Epidermal melanocyte (primary cell): ENCODE data around the gene PINK1.

ENCODE experiments used
- DNase-seq: peaks from one replicate; pipeline ENCODE4 v3.0.0; 2011; ENCODE audit warnings: low spot score; ENCODE audit not compliant: insufficient read length

The PINK1 gene

DNA sequence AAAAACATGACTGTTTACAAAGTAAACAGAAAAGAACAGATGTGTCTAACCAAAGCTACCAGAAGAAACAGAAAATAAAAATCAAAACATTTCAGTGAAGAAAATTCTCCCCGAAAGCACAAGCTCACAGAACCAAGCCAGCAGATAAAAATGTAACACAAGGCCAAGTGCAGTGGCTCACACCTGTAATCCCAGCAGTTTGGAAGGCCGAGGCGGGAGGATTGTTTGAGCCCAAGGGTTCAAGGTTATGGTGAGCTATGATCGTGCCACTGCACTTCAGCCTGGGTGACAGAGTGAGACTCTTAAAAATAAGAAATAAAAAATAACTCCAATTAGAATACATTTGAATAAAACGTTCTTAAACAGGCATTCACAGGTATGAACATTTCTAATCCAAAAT, 47.0 kb downstream of the PINK1 start:
- DNase-seq, result no peak

DNA sequence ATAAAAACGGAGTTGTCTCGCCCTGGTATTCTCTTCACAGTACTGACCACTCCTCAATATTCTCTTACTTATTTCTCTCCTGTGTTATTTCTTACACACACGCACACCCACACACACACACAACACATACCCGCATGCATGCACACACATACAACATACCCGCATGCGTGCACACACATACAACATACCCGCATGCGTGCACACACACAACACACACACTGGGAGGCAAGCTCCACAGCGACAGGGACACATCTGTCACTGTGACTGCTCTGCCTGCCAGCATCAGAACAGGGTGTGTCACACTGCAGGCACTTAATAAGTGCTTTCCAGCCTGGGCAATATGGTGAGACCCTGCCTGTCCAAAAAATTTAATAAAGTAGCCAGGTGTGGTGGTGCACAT, 48.7 kb downstream of the PINK1 start:
- no peak for DNase-seq

DNA sequence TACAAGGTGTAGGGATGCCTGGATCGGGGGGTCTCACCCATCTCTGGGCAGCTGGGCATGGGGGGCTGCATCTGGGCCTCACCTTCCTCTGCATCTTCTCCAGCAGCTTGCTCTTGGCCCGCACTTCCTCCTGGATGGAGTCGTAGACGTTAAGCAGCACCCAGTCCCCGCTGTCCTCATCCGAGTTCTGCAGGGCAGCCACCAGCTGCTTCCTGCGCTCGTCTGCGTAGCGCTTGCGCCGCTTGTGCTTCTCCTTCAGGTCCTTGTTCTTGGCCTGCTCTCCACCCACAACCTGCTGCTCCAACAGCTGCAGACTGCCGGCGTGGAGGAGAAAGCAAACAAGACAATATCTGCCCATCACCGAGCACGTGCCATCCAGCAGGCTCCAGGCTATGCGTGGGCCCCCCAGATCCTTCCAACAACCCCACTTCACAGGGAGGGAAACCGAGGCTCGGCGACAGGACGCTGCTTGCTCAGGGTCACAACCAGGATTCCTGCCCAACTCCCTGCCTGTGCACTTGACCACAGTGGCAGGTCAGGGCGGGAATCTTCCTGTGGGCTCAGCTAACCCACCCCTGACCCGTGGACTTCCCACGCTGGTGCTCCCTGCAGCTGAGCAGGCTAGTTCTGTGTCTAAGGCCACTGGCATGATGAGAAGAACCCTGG, 49.4 kb downstream of the PINK1 start:
- DNase-seq, result no peak

DNA sequence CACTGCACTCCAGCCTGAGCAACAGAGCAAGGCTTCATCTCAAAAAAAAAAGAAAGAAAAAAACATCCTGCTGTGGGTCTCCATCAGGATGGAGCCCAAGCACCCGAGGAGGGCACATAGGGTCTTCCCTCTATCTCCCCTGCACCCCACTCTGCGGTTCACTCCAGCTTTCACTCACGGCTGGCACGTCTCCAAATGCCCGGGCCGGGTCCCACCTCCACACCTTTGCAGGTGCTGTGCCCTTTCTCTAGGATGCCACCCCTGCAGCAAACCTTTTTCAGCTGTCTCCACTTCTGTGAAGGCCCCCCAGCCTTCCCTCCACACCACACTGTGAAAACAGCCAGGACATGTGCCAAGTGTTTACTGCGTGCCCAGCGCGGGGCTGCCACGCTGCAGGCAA, 50.4 kb downstream of the PINK1 start:
- DNase-seq, result no peak

DNA sequence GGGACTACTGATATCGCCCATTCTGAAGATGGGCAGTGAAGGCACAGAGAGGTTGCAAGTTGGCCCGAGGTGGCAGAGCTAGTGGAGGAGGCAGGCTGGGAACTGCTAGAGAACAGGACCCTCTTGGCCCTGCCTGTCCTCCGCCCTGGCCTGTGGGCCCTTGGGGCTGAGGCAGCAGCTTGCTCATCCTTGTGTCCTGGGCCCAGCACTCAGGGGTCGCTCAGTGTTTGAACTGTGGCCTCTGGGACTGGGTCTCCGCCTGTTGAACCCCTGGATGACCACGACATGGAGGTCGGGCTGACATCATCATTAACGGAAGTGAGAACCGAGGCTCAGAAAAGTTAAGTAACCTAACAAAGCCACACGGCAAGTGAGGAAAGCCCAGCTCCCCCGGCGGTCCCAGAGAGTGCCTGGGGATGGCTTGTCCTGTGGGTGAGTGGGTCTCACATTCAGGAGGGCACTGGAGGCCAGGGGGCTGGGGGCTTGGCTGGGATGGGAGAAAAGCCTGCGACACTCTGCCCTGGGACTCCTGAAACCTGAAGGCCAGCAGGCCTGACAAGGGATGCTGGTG, 50.9 kb downstream of the PINK1 start:
- DNase-seq, result no peak

DNA sequence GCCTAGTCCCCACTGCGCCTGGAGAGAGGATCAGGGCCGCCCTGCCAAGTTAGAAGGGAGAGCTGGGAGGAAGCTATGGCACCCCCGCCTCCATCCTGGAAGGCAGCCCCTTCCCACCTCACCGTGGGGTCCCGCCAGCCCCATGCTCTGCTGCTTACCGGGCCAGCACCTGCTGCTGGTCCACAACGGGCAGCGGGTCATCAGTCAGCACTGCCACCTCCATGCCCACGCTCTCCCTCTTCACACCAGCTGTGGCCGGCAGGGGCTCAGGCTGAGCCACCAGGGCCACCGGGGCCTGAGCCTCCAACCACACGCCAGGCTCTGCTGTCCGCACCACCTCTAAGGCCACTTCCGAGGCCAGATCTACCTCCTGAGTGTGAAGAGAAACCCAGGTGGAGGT, 51.4 kb downstream of the PINK1 start:
- no peak for DNase-seq

DNA sequence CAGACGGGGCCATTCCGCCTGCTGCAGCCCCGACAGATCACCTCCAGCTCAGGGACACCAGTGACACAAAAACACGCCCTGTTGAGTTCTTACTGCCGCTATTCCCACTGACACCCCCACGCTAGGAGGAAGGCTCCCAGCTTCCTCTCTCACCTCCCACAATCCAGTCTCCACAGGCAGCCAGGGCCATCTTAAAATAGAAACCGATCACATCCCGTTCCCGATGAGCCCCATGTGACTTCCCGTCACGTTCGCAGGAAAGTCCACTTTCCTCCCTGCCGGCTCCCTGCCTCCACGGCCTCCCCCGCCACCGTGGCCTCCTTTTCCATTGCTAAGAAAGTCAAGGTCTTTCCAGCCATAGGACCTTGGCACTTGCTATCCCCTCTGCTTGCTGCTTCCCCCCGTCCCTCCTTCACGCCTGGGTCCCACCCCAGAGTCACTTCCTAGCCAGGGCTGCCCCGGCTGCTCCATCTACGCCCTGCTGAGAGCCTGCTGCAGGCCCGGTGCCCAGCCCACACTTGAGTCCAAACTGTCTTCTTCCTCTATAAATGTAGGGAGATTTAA, 51.9 kb downstream of the PINK1 start:
- DNase-seq, result no peak

DNA sequence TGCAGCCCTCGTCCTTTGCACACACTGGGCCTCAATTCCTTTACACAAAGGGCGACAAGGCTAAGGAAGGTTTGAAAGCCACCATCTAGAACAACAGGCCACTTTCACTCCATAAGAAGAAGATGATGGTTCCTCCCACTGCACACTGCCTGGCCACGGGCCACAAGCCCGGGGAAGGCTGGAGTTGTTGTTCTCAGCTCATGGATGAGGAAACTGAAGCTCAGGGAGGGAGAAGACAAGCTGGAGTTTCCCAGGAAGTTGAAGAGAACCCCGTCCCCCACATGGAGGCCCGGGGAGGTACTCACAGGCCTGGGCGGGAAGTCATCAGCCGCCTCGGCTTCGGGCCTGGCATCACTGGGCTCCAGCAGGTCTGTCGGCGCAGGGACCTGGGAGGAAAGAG, 52.5 kb downstream of the PINK1 start:
- DNase-seq, result no peak

DNA sequence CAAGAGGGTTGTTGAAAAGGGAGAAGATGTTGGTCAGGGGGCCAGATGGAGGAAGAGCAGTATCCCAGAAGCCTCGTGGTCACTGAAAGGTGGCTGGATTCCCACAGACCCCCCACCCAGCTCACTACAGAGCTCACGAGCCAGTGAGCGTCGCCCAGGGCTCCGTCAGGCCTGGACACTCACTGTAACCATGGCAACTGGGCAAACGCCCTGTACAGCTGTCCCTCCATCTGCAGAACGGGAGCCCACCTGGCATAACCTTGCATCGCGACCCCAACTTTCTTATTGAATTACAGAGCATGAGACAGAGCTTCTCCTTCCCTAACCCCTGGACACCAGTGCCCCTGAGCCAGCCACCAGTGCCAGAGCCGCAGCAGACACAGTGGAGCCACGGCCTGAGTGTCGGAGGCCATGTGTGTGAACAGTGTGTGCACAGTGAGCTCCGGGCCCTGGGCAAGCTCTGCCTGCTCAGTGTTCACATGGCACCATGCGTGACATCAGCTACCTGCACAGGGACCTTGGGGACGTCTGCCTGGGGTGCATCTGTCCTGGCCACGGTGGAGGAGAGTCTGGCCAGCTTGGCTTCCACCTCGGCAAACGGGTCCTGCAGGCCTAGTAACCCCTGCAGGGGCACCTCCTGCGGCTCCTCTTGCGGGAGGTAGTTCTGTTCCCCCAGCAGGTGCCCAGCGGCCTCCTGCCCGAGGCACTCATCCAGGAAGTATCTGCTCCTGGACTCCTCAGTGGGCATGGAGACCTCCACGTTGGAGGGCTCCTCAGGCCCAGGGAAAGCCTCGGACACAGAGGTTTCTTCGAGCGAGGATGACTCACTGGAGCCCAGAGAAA, 53.8 kb downstream of the PINK1 start:
- DNase-seq, result no peak

DNA sequence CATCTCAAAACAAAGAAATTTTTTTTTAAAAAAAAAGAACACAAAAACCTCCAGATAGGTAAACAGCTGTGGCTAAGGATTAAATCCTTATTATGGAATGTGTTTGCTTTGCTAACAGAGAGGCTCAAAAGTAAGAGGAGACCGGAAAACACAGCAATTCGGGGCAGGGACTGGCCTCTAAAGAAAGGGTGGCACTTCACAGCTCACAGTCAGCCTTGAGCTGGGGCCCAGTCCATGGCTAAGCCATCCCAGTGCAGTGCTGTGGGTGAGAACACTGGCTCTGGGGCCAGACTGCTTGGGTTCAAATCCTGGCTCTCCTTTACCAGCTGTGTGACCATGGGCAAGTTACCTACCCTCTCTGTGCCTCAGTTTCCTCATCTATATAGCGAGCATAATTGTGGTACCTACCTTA, 56.4 kb downstream of the PINK1 start:
- no peak for DNase-seq

DNA sequence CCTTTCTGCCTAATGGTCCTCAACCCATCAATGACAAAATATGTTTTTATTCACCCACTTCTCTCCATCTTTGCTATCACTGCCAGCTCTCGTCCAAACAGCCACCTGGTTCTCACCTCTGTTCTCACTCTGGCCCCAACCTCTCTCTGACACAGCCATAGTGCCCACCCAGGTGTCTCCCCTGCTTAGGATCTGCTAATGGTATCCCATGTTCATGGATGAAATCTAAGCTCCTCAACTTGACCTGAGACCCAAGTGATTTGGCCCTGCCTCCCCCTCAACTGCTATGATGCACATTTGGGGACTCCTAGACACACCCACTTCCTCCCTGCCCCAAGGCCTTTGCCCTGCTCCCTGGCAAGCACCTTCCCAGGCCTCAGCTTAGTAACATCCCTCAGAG, 58.6 kb downstream of the PINK1 start:
- DNase-seq, result no peak

DNA sequence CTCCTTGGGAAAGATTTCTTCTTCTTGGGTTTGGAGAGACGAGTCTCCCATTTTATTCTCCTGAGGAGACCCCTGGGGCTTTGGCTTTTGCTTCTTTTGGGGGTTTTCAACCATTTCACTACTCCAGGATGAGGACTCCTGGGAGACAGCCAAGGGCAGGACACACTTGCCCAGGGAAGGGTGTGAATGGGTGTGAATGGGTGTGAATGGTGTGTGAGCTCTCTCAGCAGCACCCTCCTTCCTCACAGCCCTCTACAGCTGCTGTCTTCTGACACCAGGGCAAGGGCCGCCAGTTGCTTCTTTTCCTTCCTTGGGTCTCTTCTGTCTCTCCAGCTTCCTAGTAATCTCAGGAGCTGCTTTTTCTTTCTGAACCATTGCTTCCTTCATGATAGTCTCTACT, 60.4 kb downstream of the PINK1 start:
- DNase-seq, result no peak

DNA sequence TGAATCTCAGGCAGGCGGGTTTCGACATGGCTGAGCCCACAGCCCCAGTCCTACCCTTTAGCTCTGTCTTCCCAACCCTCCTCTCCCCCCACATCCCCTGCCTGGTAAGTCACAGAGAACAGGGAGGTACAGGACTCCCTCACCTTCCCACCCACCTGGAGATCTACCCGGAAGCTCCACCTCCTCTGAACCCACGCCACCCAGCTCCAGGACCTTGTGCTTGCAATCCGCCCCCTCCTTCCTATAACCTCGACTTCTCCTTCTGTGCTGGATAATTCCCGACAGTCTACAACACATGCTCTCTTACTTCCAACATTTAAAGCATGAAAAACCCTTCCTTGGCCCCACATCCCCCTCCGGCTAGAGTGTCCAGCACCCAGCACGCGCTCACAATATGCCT, 62.3 kb downstream of the PINK1 start:
- no peak for DNase-seq

DNA sequence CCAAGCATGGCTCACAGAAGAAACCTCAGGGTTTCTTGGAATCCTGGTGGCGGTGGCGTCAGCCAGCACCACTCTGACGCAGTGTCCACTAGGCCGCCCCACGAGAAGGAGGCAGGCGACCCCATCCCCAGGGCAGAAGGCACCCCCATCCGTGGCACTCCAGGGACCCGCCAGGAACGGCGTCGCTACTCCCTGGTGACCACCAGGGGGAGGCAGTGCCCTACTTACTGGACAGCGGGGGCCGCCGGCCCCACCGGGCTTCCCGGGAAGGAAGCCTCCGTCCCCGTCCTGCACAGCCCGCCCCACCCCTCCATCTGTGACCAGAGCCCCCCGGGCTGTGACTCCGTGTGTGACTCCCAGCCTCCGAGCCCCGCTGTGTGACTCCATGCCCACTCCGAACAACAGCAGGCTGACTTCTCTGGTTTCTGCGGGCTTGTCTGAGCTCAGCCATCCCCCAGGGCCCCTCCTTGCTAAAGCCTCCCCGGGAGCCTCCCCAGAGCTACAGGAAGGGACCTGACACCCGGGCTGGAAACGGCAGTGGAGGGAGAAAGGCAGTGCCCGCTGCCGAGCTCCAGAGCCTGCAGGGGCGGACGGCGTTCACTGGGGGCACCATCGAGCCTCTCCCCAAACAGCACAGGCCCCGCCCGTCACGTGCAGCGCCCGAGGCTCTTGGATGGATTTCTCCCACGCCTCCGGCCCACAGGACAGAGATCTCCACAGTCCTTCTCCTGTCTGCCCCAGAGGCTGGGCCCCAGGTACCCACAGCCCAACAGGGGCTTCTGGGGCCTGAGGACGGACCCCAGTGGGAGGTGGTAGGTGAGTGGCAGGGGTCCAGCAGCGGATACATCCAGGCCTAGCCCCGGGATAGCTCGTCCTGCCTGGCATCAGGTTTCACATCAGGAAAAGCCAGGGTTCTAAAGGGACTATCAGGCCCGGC, 63.4 kb downstream of the PINK1 start:
- peak; percentile 94 for DNase-seq

DNA sequence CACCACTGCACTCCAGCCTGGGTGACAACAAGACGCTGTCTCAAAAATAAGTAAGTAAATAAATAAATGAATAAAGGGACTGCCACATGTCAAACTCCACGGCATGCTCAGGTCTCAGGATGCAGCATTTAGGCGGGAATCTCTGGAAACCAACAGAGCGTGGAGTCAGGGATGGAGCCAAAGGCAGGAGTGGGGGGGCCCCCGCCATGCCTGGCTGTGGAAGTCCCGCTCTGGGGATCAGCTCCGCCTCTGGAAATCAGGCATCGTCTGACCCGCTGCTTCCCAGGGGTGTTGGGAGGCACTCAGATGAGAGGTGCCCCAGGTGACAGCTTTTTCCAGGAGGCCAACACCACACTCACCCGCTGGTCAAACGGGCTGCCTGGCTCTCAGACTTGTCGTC, 64.3 kb downstream of the PINK1 start:
- no peak for DNase-seq

DNA sequence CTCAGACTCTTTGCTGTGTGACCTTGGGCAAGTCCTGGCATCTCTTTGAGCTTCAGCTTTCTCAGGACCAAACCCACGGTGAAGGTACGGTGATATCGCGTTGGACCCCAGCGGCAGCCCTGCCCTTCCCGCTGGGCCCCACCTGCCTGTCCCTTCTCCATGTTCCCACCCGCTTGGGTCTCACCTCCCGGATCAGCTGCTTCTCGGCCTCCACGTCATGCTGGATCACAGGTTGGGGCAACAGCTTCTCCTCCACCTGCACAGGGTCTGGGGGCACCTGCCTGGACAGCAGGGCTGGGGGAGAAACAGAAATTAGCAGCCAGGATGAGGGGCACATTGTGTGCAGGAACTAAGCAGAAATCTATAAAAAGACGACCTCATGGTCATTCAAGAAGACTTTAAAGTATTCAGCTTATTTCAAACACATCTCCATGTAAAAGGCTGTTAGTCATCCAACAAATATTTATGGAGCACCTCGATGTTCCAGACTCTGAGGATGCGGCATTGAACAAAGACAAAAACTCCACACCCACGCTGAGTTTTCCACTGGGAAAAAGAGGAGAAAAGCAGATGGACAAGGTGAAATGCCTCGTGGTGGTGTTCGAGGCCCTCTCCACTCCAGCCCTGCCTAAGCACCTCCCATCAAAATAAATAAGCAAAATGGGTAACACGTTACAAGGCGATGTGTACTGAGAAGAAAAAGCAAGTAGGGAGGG, 65.1 kb downstream of the PINK1 start:
- DNase-seq, result no peak

DNA sequence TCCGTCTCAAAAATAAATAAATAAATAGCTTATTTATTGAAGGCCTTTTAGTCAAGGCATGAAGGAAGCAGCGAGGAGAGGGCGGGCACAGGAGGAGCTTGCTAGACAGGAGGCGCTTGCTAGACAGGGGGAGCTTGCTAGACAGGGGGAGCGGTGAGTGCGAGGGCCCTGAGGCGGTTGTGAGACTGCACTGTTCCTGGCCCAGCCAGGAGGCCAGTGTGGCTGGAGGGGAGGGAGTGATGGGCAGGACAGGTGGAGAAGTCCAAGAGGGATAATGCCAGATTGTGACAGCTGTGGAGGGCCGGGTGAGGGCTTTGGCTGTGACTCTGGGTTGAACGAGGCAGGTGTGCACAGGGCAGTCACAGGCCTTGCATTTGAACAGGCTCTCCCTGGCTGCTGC, 66.3 kb downstream of the PINK1 start:
- no peak for DNase-seq

DNA sequence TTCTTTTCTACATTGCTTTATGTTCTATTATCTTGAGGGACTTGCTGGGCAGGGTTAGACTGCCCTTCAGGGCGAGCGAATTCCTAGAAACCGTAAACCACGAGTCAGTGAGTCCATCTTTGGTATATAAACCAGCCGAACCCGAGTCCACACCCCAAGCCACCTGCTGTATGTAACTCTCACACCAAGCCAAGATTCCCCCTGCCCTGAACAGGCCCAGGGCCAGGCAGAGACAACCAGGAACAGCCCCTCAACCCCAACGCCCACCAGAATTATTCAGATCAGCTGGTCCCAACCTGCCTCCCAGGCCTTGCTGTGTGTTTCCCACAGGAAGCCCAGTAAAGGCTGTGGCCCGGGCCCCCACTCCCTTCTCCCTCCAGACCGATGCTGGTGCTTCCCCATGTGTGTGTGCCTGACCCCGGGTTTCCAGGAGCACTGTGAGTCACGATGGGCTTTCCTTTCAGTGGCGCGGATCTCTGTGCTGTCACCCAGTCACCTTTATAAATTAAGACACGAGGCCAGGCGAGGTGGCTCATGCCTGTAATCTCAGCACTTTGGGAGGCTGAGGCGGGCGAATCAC, 67.5 kb downstream of the PINK1 start:
- DNase-seq, result no peak
